ENCODE measurements around the gene RBM47. TPM values are rescaled to one million over a fixed set of nuclear protein-coding genes. Genes with fewer than 3 reads are reported as not detected.

Gene RBM47
- total and polyA plus RNA-seq, 10 of the 15 experiments (the other 5 are each of a cell fraction or from before 2014, with no cell fraction given) = 7.9 to 45.0 (median 28.7) TPM

DNA sequence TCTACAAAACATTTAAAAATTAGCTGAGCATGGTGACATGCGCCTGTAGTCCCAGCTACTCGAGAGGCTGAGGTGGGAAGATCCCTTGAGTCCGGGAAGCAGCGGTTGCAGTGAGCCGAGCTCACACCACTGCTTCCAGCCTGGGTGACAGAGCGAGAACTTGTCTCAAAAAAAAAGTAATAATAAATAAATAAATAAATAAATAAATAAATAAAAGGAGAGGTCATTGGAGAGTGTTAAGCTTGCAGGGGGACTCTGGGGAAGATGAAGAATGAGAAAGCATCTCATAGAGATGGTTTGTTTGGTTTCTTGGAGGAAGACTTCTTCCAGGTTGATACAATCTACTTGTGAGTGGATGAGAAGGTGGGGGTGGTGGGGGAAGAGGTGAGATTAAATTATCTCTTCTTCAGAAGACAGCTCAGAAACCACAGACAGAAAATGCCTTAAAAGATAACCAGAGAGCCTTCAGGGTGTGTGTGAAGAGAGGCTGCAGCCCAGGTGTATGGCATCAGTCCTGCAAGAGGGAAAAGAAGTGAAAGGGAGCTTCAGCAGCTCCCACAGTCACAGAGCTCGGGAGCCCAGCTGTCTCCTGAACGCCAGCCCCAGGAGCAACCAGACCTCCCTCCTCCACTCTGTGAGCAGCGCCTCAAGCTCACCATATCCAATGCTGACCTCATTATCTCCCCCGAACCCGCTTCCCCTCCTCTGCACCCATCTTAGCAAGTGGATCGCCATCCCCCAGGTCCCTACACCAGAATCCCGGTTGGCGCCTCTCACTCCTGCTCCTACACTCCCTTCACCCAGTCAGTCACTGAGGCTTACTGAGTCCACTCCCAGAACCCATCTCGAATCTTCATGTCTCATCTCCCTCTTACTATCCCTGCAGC is 48.2 kb downstream of the RBM47 start (continued):
- TF ChIP-seq, protein P1, sequence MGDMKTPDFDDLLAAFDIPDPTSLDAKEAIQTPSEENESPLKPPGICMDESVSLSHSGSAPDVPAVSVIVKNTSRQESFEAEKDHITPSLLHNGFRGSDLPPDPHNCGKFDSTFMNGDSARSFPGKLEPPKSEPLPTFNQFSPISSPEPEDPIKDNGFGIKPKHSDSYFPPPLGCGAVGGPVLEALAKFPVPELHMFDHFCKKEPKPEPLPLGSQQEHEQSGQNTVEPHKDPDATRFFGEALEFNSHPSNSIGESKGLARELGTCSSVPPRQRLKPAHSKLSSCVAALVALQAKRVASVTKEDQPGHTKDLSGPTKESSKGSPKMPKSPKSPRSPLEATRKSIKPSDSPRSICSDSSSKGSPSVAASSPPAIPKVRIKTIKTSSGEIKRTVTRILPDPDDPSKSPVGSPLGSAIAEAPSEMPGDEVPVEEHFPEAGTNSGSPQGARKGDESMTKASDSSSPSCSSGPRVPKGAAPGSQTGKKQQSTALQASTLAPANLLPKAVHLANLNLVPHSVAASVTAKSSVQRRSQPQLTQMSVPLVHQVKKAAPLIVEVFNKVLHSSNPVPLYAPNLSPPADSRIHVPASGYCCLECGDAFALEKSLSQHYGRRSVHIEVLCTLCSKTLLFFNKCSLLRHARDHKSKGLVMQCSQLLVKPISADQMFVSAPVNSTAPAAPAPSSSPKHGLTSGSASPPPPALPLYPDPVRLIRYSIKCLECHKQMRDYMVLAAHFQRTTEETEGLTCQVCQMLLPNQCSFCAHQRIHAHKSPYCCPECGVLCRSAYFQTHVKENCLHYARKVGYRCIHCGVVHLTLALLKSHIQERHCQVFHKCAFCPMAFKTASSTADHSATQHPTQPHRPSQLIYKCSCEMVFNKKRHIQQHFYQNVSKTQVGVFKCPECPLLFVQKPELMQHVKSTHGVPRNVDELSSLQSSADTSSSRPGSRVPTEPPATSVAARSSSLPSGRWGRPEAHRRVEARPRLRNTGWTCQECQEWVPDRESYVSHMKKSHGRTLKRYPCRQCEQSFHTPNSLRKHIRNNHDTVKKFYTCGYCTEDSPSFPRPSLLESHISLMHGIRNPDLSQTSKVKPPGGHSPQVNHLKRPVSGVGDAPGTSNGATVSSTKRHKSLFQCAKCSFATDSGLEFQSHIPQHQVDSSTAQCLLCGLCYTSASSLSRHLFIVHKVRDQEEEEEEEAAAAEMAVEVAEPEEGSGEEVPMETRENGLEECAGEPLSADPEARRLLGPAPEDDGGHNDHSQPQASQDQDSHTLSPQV (IDR thresholded peaks at IDR 0.05) = no peak
- TF ChIP-seq MYB (IDR thresholded peaks at IDR 0.05; ENCODE audit: borderline replicate concordance, low read depth, low read length) = no peak
- TF ChIP-seq, protein P2, sequence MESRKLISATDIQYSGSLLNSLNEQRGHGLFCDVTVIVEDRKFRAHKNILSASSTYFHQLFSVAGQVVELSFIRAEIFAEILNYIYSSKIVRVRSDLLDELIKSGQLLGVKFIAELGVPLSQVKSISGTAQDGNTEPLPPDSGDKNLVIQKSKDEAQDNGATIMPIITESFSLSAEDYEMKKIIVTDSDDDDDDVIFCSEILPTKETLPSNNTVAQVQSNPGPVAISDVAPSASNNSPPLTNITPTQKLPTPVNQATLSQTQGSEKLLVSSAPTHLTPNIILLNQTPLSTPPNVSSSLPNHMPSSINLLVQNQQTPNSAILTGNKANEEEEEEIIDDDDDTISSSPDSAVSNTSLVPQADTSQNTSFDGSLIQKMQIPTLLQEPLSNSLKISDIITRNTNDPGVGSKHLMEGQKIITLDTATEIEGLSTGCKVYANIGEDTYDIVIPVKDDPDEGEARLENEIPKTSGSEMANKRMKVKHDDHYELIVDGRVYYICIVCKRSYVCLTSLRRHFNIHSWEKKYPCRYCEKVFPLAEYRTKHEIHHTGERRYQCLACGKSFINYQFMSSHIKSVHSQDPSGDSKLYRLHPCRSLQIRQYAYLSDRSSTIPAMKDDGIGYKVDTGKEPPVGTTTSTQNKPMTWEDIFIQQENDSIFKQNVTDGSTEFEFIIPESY (IDR thresholded peaks at IDR 0.05) = 0 out of 2 replicates have a peak, but pooled peaks have one; percentile 13
- TF ChIP-seq RFX5 (IDR thresholded peaks at IDR 0.05; ENCODE audit: low read depth, low read length) = no peak
- TF ChIP-seq RAD21 (IDR thresholded peaks at IDR 0.05; ENCODE audit: insufficient read depth, low read depth, low read length) = no peak

Measured in GM12878 (cell line).